ENCODE measurements around the gene CRYGA.

- no peak for TF ChIP-seq EZH2 (IDR thresholded peaks at IDR 0.05; ENCODE audit: low read length)
- no peak for TF ChIP-seq CTCF (optimal IDR thresholded peaks at IDR 0.05 in 1 of 3, IDR thresholded peaks at IDR 0.05 in 1 of 3, conservative IDR thresholded peaks at IDR 0.05 in 1 of 3; ENCODE audit: extremely low read depth in 1 of 3, insufficient read depth in 2 of 3, low read length in 3 of 3)
Measured at GRCh38 chr2:208136716-208137094, 26.7 kb downstream of the CRYGA start.

Data from keratinocyte (primary cell).